H1 (cell line): ENCODE data around the gene CORO1C. TPM values are rescaled to one million over a fixed set of nuclear protein-coding genes. Genes with fewer than 3 reads are reported as not detected.

ENCODE experiments used
- RAD21 ChIP-seq, 2 experiments: IDR thresholded peaks in 1 of 2; conservative IDR thresholded peaks in 1 of 2; 2 replicates each; pipeline ENCODE4 v1.6.1; 2011; ENCODE audit warnings: low read depth in 2 of 2, low read length in 2 of 2, improper control_type of control experiment in 1 of 2, inconsistent platforms in 1 of 2, mild to moderate bottlenecking in 1 of 2, moderate library complexity in 1 of 2
- polyA plus RNA-seq, 7 experiments: library from polyadenylated mRNA; depleted of rRNA in 3 of 7; stranded (reverse) in 5 of 7; unstranded in 2 of 7; fragments of >200 nt in 5 of 7; fragments of 200-250 nt in 2 of 7; gene quantifications; 1 replicate in 5 of 7; 2 replicates in 1 of 7; 4 replicates in 1 of 7; pipeline versions ENCODE4 v1.2.1 to v1.2.3, GENCODE V29; 2011 to 2013; ENCODE audit warnings: missing spikeins in 2 of 7, mixed read lengths in 2 of 7
- total RNA-seq: library from RNA; stranded (reverse); fragmentation: NEBNext Ultra II Directional; extraction: Animal tissue kit (Norgen Biotek cat#: 25700); gene quantifications from 2 replicates; pipeline ENCODE4 v1.2.1, GENCODE V29; 2021
- TF ChIP-seq, protein P1 (sequence below), 3 experiments: IDR thresholded peaks; 1 replicate in 2 of 3; 2 replicates in 1 of 3; pipeline versions ENCODE4 v1.5.1 to v1.6.1; 2011; ENCODE audit warnings: low read length in 3 of 3, mild to moderate bottlenecking in 3 of 3, inconsistent platforms in 2 of 3, low read depth in 1 of 3, moderate library complexity in 1 of 3; ENCODE audit not compliant: insufficient read depth in 1 of 3; ENCODE audit errors: control extremely low read depth in 1 of 3

Gene CORO1C
- total and polyA plus RNA-seq, 2 of the 8 experiments (the other 6 are each of a cell fraction or from before 2014, with no cell fraction given), result 72.7 to 120 TPM

GRCh38 chr12:108618079-108618952 is 113.0 kb downstream of the CORO1C start (continued):
- TF ChIP-seq RAD21 (IDR thresholded peaks at IDR 0.05 in 1 of 2, conservative IDR thresholded peaks at IDR 0.05 in 1 of 2; ENCODE audit: low read depth in 2 of 2, low read length in 2 of 2), result peak; percentile 98 to 99
- TF ChIP-seq, protein P1, sequence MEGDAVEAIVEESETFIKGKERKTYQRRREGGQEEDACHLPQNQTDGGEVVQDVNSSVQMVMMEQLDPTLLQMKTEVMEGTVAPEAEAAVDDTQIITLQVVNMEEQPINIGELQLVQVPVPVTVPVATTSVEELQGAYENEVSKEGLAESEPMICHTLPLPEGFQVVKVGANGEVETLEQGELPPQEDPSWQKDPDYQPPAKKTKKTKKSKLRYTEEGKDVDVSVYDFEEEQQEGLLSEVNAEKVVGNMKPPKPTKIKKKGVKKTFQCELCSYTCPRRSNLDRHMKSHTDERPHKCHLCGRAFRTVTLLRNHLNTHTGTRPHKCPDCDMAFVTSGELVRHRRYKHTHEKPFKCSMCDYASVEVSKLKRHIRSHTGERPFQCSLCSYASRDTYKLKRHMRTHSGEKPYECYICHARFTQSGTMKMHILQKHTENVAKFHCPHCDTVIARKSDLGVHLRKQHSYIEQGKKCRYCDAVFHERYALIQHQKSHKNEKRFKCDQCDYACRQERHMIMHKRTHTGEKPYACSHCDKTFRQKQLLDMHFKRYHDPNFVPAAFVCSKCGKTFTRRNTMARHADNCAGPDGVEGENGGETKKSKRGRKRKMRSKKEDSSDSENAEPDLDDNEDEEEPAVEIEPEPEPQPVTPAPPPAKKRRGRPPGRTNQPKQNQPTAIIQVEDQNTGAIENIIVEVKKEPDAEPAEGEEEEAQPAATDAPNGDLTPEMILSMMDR (IDR thresholded peaks at IDR 0.05; ENCODE audit: control extremely low read depth in 1 of 3, insufficient read depth in 1 of 3, low read depth in 1 of 3, low read length in 3 of 3), result peak; percentile 78 to 93 (median 89)
